GM18517 (cell line): ENCODE data around the gene BSCL2.
"Not testable (repeated sequence)": the region's sequence is repeated elsewhere in the genome, so short reads cannot be mapped to it uniquely, and the experiment has no call there.

ENCODE experiments used
- ATAC-seq: cut with Tn5 transposase; IDR thresholded peaks from one replicate; pipeline ENCODE4 v1.9.1; 2021; ENCODE audit warnings: mild to moderate bottlenecking, moderate library complexity; ENCODE audit not compliant: unreplicated experiment

The BSCL2 gene

DNA sequence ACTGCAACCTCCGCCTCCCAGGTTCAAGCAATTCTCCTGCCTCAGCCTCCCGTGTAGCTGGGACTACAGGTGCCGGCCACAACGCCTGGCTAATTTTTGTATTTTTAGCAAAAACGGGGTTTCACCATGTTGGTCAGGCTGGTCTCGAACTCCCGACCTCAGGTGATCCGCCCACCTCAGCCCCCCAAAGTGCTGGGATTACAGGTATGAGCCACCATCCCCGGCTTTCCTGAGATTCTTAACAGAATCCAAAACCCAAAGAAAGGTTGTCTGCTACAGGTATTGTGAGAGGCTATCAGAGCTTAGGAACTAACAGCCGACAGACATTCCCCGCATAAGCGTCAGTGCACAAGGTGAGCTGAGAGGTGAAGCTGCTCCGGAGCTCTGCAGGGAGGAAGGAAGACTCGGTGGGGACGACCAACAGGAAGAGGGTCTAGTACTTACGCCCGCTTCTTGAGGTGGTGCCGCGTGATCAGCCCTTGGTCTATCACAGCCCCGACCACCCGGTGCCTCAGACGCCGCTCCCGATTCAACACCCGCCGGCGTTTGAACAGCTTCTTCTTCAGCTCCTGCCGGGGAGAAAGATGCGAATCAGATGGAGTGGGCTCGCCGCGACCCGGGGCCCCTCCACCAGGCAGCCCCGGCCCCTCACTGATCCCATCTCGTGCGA, 42.7 kb downstream of the BSCL2 start:
- ATAC-seq: peak; percentile 10

DNA sequence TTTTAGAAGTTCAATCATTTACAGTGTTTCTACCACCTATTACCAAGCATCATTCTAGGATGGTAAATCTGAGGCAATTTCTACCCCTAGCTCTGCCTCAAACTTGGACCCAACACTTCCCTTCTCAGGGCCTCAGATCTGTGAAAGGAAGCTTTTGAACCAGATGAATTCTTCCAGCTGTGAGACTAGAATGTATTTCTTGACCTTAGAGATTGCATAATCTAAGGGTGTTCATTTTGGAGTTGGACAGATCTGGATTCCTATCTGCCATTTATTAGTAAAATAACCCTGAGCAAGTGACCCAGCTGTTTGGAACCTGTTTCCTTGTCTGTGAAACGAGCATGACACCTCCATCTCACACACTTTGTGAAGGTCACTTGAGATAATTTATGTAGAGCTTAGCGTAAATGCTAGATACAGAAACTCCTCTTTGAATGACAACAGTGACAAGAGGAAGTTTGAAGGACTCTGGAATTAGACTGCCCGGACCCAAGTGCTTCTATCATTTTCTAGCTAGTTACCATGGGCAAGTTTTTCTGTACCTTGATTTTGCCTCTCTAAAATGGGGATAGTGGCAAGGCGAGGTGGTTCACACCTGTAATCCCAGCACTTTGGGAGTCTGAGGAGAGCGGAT, 50.3 kb downstream of the BSCL2 start:
- no peak for ATAC-seq

GRCh38 chr11:62654297-62654696, 52.9 kb downstream of the BSCL2 start:
- no peak for ATAC-seq

GRCh38 chr11:62652161-62653006, 54.8 kb downstream of the BSCL2 start:
- ATAC-seq: no peak

DNA sequence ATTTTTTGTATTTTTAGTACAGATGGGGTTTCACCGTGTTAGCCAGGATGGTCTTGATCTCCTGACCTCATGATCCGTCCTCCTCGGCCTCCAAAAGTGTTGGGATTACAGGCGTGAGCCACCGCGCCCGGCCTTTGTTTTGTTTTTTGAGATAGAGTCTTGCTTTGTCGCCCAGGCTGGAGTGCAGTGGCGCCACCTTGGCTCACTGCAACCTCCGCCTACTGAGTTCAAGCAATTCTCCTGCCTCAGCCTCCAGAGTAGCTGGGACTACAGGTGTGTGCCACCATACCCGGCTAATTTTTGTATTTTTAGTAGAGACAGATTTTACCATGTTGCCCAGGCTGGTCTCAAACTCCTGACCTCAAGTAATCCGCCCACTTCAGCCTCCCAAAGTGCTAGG, 56.9 kb downstream of the BSCL2 start:
- ATAC-seq: not testable (repeated sequence)

DNA sequence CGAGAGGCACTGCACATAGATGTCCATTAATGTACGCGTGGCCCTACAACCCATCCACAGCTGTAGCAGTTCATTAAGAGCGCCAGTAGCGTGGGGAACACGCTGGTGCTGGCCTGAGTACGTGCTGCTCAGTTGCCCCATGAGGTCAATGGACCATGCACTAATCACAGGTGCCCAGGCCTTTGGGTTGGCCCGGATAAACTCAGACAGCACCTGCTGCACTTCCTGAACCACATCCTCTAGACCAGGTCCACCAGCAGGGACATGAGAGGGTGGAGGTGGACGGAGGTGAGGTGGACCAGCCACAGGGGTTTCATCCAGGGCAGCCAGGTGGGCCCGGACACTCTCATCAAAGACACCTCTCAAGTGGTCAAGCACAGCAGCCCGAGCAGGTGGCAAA, 57.7 kb downstream of the BSCL2 start:
- ATAC-seq: no peak

- no peak for ATAC-seq
These were observed 58.3 kb downstream of the BSCL2 start for GRCh38 chr11:62648967-62649364.

DNA sequence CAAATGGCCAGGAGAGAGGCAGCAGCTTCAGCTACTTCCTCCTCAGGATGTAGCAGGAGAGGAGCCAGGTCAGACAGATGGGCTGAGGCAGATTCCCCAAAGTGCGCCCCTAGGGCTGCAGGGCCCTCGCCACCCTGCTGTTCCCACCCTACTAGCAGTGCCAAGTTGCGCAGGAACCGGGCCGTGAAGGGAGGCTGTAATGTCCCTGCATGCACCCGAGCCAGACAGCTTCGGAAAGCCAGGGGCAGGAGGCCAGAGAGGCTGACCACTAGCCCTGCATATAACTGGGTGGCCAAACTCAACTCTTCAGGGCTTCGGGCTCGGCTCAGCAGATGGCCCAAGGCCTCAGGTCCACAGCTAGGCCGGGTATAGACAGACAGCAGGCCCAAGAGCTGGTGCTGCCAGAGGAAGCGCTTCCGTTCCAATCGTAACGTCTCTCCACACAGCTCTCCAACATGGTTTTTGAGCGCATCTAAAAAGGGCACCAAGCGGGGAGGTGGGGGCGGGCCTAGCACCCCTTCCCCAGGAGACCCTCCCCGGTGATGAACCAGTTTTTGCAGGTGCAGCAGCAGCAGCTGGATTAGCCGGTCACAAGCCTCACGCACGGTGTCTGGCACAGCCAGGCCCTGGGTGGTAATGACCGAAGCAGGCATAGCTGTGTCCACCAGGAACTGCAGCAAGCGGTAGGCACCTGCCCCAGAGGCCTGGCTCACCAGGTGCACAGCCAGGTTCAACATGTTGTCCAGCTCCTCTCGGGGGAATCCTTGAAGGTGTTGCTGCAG, 58.8 kb downstream of the BSCL2 start:
- no peak for ATAC-seq

DNA sequence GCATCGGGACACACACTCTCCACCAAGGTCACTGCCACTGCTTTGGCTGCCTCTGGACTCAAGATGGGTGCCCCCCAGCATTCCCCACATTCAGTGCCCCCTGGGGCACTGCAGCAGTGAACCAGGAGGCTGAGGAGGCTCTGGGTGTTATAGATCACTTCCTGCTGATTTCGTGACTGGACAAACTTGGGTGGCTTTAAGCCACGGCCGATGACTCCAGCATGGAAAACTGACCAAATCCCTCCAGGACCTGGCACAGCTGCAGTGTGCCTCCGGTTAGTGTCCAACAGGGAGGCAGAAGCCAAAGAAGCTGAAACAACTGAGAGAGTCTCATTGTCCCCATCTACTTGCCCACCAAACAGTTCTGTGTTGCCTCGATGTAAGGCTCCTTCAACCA, 59.6 kb downstream of the BSCL2 start:
- ATAC-seq: no peak

GRCh38 chr11:62646825-62647608, 60.2 kb downstream of the BSCL2 start:
- ATAC-seq: peak; percentile 9

DNA sequence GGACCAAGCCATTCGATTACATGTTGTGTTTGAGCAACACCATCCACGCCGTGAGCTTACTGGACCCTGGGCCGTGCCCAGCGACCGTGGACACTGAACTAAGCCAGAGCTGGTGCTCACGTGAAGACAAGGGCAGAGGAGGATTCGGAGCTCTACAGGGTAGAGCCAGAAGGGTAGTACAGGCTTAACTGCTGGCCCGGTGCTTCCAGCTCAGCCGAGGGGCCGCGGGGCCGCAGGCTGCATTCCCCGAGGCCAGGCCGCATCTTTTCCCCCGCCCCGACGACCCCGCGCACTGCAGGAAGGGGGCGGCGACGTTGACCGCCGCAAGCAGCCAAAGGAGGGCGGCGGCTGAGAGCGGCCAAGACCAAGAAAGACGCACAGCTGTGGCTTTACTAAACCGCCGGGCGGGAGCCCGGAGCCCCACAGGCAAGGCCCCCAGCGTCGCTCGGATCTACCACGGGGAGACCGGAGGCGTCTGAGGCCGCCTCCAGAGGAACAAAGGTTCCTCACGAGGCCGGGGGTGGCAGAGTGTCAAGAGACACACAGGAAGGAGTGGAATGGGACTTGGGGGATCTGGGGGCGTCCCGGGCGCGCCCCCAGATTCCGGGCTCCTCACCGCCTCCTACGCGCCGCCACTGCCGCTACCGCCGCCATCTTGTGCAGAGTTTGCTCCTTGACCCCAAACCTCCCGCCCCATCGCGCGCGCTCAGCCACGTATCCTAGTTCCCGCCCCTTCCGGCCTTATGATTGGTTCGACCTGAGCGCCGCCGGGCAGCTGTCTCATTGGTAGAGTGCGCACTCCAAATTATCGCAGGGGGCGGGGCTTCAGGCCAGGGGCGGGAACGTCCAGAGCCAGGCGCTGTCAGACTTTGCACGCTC, 61.0 kb downstream of the BSCL2 start, which contains the start of gene GANAB:
GANAB (minus strand) TSS at position 668 of the 879 bp plus-strand sequence; CDS start at position 654, 14 bp downstream.
- peak; percentile 85 for ATAC-seq

GRCh38 chr11:62645671-62645945, 61.6 kb downstream of the BSCL2 start:
- ATAC-seq: no peak

DNA sequence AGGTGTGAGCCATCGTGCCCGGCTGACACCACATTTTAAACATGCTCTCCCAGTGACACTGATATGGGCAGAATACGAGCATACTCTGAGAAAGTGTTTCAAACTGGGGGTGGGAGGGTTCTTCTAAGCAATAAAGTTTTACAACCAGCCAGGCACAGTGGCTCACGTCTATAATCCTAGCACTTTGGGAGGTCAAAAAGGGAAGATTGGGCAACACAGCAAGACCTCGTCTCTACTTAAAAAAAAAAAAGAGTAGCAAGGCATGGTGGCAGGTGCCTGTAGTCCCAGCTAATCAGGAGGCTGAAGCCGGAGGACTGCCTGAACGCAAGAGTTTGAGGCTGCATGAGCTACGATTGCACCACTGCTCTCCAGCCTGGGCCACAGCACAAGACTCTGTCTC, 63.0 kb downstream of the BSCL2 start:
- no peak for ATAC-seq
